Activated B cell treated with CpG ODN at 0.5 μM for 24 hours (primary cell): ENCODE results near the gene SLC13A3. TPM values are rescaled to one million over a fixed set of nuclear protein-coding genes. Genes with fewer than 3 reads are reported as not detected.

Source experiments
- ATAC-seq: fragments of 200-7000 bp; cut with Tn5 transposase; one replicate; pipeline ENCODE4 v1.10.0; 2021; ENCODE audit warnings: low read depth, mild to moderate bottlenecking, moderate library complexity
- CTCF ChIA-PET: fragments of 350-600 bp; sonication (Branson Sonifier 250); formaldehyde crosslinking; loops from one replicate; lab custom pipeline; 2021; ENCODE audit warnings: antibody characterized with exemption; lab: Charles Lee
- POLR2A ChIA-PET: fragments of 350-600 bp; sonication (Branson Sonifier 250); formaldehyde crosslinking; loops from one replicate; lab custom pipeline; 2021; ENCODE audit warnings: antibody characterized with exemption; lab: Charles Lee
- DNase-seq: peaks from one replicate; pipeline ENCODE4 v3.0.0; 2022
- H3K27ac Mint-ChIP-seq: one replicate; pipeline ENCODE4 v1.8.0; 2020; ENCODE audit warnings: mixed read lengths
- H3K27me3 Mint-ChIP-seq: one replicate; pipeline ENCODE4 v1.8.0; 2021; ENCODE audit warnings: mixed read lengths
- H3K36me3 Mint-ChIP-seq: one replicate; pipeline ENCODE4 v1.8.0; 2021; ENCODE audit warnings: low read depth, mixed read lengths
- H3K4me1 Mint-ChIP-seq: one replicate; pipeline ENCODE4 v1.8.0; 2021; ENCODE audit warnings: mixed read lengths
- H3K4me3 Mint-ChIP-seq: one replicate; pipeline ENCODE4 v1.8.0; 2020; ENCODE audit warnings: mild to moderate bottlenecking, mixed read lengths
- H3K9me3 Mint-ChIP-seq: one replicate; pipeline ENCODE4 v1.8.0; 2020; ENCODE audit warnings: mixed read lengths
- CTCF ChIP-seq: fragments of 200-600 bp; IDR thresholded peaks from one replicate; pipeline ENCODE4 v1.8.0; 2022; ENCODE audit warnings: antibody characterized with exemption, mild to moderate bottlenecking
- intact Hi-C: fragments of 100-400 bp; cut with micrococcal nuclease; formaldehyde crosslinking; loops from one replicate; pipeline ENCODE4 v1.15.1; 2024
- total RNA-seq: library from RNA; stranded (reverse); gene quantifications from 2 replicates; pipeline ENCODE4 v1.2.3, GENCODE V29; 2022

The SLC13A3 gene
- total RNA-seq, 1 donor from 2014 or later: 0.47 TPM

DNA sequence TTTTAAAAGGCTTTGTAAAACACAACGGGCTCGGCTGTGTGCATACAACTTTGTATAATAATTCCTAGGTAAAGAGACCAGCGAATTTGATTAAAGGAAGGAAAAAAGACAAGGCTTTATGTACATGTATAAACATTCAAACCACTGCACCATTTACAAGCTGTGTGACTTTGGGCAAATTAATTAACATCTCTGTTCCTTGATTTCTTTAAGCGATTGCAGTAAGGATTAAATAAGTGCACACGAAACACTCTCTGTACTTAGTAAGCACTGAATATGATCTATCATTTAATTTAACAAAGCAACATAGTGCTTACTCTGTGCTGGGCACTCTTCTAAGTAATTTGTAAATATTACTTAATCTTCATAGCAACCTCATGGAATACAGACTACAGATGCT is 81.3 kb downstream of the SLC13A3 start:
- DNase-seq (no peak), ATAC-seq (no peak)
- POLR2A ChIA-PET: no interaction called here
- Mint-ChIP-seq H3K9me3 (no peaks in the 10 kb centered on the region), H3K4me3 (no peak overlapping the region), H3K27ac (no peak overlapping the region), H3K4me1 (no peaks in the 10 kb centered on the region), H3K27me3 (peaks cover 26% of the 10 kb centered on the region), H3K36me3 (no peaks in the 10 kb centered on the region)
- intact Hi-C loops: loop anchor here (10.0 kb wide), 1 partner anchor 265 kb away; the partner anchor contains the start of gene CDH22
- CTCF ChIA-PET: no interaction called here
- TF ChIP-seq CTCF: no peak

DNA sequence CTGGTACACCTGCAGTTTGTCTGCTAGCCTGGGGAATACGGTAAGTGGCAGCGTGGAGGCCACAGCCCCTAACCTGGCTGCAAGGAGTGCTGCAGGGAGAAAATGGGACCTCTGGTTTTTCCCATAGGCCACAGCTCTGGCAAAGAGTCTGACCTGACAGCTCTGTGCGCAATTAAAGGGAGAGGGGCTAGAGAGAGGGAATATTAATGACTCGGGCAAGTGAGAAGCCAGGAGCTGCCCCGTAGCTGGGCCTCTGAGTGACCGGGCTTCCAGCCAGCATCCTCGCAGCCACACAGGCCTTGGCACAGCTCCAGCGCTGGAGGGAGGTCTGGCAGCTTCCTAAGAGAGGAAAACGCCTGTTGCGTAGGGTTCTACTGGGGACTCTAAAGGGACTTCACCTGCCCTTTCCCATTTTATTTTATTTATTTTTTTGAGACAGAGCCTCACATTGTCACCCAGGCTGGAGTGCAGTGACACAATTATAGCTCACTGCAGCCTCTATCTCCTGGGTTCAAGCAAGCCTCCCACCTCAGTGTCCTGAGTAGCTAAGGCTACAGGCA is 82.6 kb downstream of the SLC13A3 start:
- intact Hi-C loops: loop anchor here (10.0 kb wide), 1 partner anchor 264 kb away; the partner anchor contains the start of gene CDH22
- H3K4me1 Mint-ChIP-seq: no peaks in the 10 kb centered on the region

DNA sequence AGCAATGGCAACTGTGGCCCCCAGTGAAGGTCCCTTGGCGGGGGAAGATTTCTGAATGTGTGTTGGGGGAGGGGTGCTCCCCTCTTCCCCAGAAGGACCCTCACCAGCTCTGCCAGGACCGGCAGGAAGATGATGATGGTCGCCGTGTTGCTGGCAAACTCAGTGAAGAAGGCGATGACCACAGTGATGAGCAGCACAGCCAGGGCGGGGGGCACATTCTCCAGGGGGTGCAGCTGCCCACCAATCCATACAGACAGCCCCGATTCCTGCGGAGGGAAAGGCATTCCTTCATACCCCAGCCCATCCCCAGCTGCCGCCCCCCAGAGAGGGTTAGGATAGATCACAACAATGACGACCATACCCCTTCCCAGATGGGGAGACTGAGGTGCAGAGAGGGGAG is 85.1 kb downstream of the SLC13A3 start:
- ChIA-PET POLR2A (no interaction called here), CTCF (no interaction called here)
- ATAC-seq: no peak
- no peak for DNase-seq
- intact Hi-C loops: loop anchor here (10.0 kb wide), 1 partner anchor 261 kb away; the partner anchor contains the start of gene CDH22
- Mint-ChIP-seq H3K9me3 (no peaks in the 10 kb centered on the region), H3K27ac (no peak overlapping the region), H3K4me3 (no peak overlapping the region), H3K4me1 (no peaks in the 10 kb centered on the region), H3K36me3 (no peaks in the 10 kb centered on the region), H3K27me3 (peaks cover 10% of the 10 kb centered on the region)
- TF ChIP-seq CTCF: no peak

More for the DNA sequence above, 82.6 kb downstream of the SLC13A3 start:
- DNase-seq: no peak
- no peak overlapping the region for H3K4me3 Mint-ChIP-seq
- no peaks in the 10 kb centered on the region for H3K9me3 Mint-ChIP-seq
- TF ChIP-seq CTCF: no peak
- ChIA-PET CTCF (no interaction called here), POLR2A (no interaction called here)
- peaks cover 18% of the 10 kb centered on the region for H3K27me3 Mint-ChIP-seq
- no peak for ATAC-seq
- no peak overlapping the region for H3K27ac Mint-ChIP-seq
- no peaks in the 10 kb centered on the region for H3K36me3 Mint-ChIP-seq

- ChIA-PET CTCF (interaction anchor here (1.2 kb wide), 1 partner anchor 13 kb away, joined by 3 read pairs; no protein-coding TSS in a partner anchor), POLR2A (interaction anchor here (0.7 kb wide), 1 partner anchor 32 kb away, joined by 3 read pairs; no protein-coding TSS in a partner anchor)
- intact Hi-C loops: loop anchor here (10.0 kb wide), 1 partner anchor 260 kb away; the partner anchor contains the start of gene CDH22
- no peak overlapping the region for H3K27ac Mint-ChIP-seq
- H3K4me1 Mint-ChIP-seq: peaks cover 2% of the 10 kb centered on the region
- no peak for DNase-seq
- ATAC-seq: no peak
- H3K36me3 Mint-ChIP-seq: no peaks in the 10 kb centered on the region
- no peaks in the 10 kb centered on the region for H3K9me3 Mint-ChIP-seq
- TF ChIP-seq CTCF: no peak
- H3K27me3 Mint-ChIP-seq: peaks cover 6% of the 10 kb centered on the region
- no peak overlapping the region for H3K4me3 Mint-ChIP-seq
Observed at GRCh38 chr20:46564241-46564957, 86.9 kb downstream of the SLC13A3 start.

GRCh38 chr20:46563860-46564221 is 87.4 kb downstream of the SLC13A3 start:
- POLR2A ChIA-PET: no interaction called here
- DNase-seq: no peak
- intact Hi-C loops: loop anchor here (10.0 kb wide), 1 partner anchor 259 kb away; the partner anchor contains the start of gene CDH22
- CTCF ChIA-PET: interaction anchor here (1.2 kb wide), 1 partner anchor 12 kb away, joined by 3 read pairs; no protein-coding TSS in a partner anchor
- H3K36me3 Mint-ChIP-seq: no peaks in the 10 kb centered on the region
- no peak for ATAC-seq
- no peak overlapping the region for H3K27ac Mint-ChIP-seq
- H3K4me1 Mint-ChIP-seq: peaks cover 2% of the 10 kb centered on the region
- TF ChIP-seq CTCF: no peak
- H3K4me3 Mint-ChIP-seq: no peak overlapping the region
- no peaks in the 10 kb centered on the region for H3K9me3 Mint-ChIP-seq
- H3K27me3 Mint-ChIP-seq: peaks cover 6% of the 10 kb centered on the region
